SK-N-SH (cell line): ENCODE measurements around the gene TNPO1. TPM values are rescaled to one million over a fixed set of nuclear protein-coding genes. Genes with fewer than 3 reads are reported as not detected.

Experiments used
- CTCF ChIA-PET: fragments of 300-600, 350-600 bp; formaldehyde crosslinking; extraction: SDS; loops from one replicate; lab custom pipeline; 2021; lab: Yijun Ruan, JAX
- POLR2A ChIA-PET: fragments of 350-600 bp; sonication (Branson Sonifier 250); formaldehyde crosslinking; extraction: SDS; loops from one replicate; lab custom pipeline; 2020; ENCODE audit warnings: antibody characterized with exemption, inconsistent platforms; lab: Yijun Ruan, JAX
- DNase-seq: peaks from one replicate; pipeline ENCODE4 v3.0.0; 2012
- H2AFZ ChIP-seq: fragments of 200-600 bp; sonication (generic); 2 replicates; pipeline ENCODE4 v1.8.1; 2016; ENCODE audit warnings: antibody characterized with exemption, mild to moderate bottlenecking, low read depth
- H3F3A ChIP-seq: fragments of 200-600 bp; sonication (generic); replicated peaks from 2 replicates; pipeline ENCODE3; 2016; ENCODE audit warnings: antibody characterized with exemption, mild to moderate bottlenecking; ENCODE audit not compliant: insufficient read depth
- H3K27ac ChIP-seq, 2 experiments: fragments of 200-500 bp in 1 of 2; fragments of 200-600 bp in 1 of 2; sonication (Bioruptor generic) in 1 of 2; sonication (generic), shearing (Covaris generic) in 1 of 2; 2 replicates each; pipeline versions ENCODE4 v1.5.1 to v1.6.1; 2014 to 2016; ENCODE audit warnings: low read depth in 2 of 2, inconsistent platforms in 1 of 2, low read length in 1 of 2, mild to moderate bottlenecking in 1 of 2, mixed read lengths in 1 of 2
- H3K27me3 ChIP-seq: fragments of 200-600 bp; sonication (generic), shearing (Covaris generic); 2 replicates; pipeline ENCODE4 v1.6.1; 2016; ENCODE audit warnings: mixed run types; ENCODE audit not compliant: insufficient read depth
- H3K36me3 ChIP-seq, 2 experiments: fragments of 200-500 bp in 1 of 2; fragments of 200-600 bp in 1 of 2; sonication (Bioruptor generic) in 1 of 2; sonication (generic) in 1 of 2; replicated peaks in 1 of 2; 2 replicates each; pipeline versions ENCODE3 to v1.5.1; 2014 to 2016; ENCODE audit warnings: low read length in 1 of 2, mild to moderate bottlenecking in 1 of 2; ENCODE audit not compliant: insufficient read depth in 2 of 2, control insufficient read depth in 1 of 2
- H3K4me1 ChIP-seq, 2 experiments: fragments of 200-500 bp in 1 of 2; fragments of 200-600 bp in 1 of 2; sonication (Bioruptor generic) in 1 of 2; sonication (generic), shearing (Covaris generic) in 1 of 2; 2 replicates each; pipeline versions ENCODE4 v1.5.1 to v1.6.1; 2014 to 2016; ENCODE audit warnings: low read depth in 1 of 2, low read length in 1 of 2, mixed run types in 1 of 2; ENCODE audit not compliant: insufficient read depth in 2 of 2, control insufficient read depth in 1 of 2
- H3K4me2 ChIP-seq: fragments of 200-600 bp; sonication (generic), shearing (Covaris generic); 2 replicates; pipeline ENCODE4 v1.6.1; 2017; ENCODE audit warnings: mixed run types
- H3K4me3 ChIP-seq, 2 experiments: fragments of 200-500 bp in 1 of 2; fragments of 200-600 bp in 1 of 2; sonication (Bioruptor generic) in 1 of 2; sonication (generic), shearing (Covaris generic) in 1 of 2; 2 replicates each; pipeline versions ENCODE4 v1.5.1 to v1.8.1; 2014 to 2016; ENCODE audit warnings: low read depth in 2 of 2, inconsistent platforms in 1 of 2, low read length in 1 of 2, mild to moderate bottlenecking in 1 of 2, mixed read lengths in 1 of 2, moderate library complexity in 1 of 2
- H3K79me2 ChIP-seq: fragments of 200-600 bp; sonication (generic); 2 replicates; pipeline ENCODE4 v1.8.1; 2017; ENCODE audit warnings: mild to moderate bottlenecking; ENCODE audit not compliant: insufficient read depth
- H3K9ac ChIP-seq: fragments of 200-600 bp; sonication (generic); 2 replicates; pipeline ENCODE4 v1.6.1; 2017; ENCODE audit warnings: mixed run types
- H3K9me2 ChIP-seq: fragments of 200-600 bp; sonication (generic); 2 replicates; pipeline ENCODE4 v1.6.1; 2017; ENCODE audit warnings: mixed run types
- H3K9me3 ChIP-seq: fragments of 200-600 bp; sonication (generic); 2 replicates; pipeline ENCODE4 v1.6.1; 2017; ENCODE audit warnings: mixed run types, mild to moderate bottlenecking, moderate library complexity
- H4K20me1 ChIP-seq: fragments of 200-600 bp; sonication (generic); 2 replicates; pipeline ENCODE4 v1.6.1; 2017; ENCODE audit warnings: mild to moderate bottlenecking, mixed run types; ENCODE audit not compliant: insufficient read depth
- EP300 ChIP-seq, 2 experiments: IDR thresholded peaks; 2 replicates each; pipeline versions ENCODE4 v1.4.0 to v1.6.1; 2012; ENCODE audit warnings: borderline replicate concordance in 1 of 2, low read depth in 1 of 2, low read length in 1 of 2
- EZH2phosphoT487 ChIP-seq: fragments of 200-600 bp; sonication (generic); IDR thresholded peaks from 2 replicates; pipeline ENCODE4 v1.6.1; 2017; ENCODE audit warnings: low read depth, mixed run types, mild to moderate bottlenecking, antibody characterized with exemption, moderate library complexity, borderline replicate concordance
- FOSL2 ChIP-seq: IDR thresholded peaks from 2 replicates; pipeline ENCODE4 v1.4.0; 2012; ENCODE audit warnings: low read depth, mild to moderate bottlenecking, moderate library complexity, borderline replicate concordance
- FOXJ3 ChIP-seq: sonication (generic); formaldehyde crosslinking; IDR thresholded peaks from 2 replicates; pipeline ENCODE4 v1.5.1; 2020; ENCODE audit warnings: mild to moderate bottlenecking, missing genetic modification reagents
- GABPA ChIP-seq: IDR thresholded peaks from 2 replicates; pipeline ENCODE4 v1.4.0; 2012; ENCODE audit warnings: low read depth, mild to moderate bottlenecking
- IRF3 ChIP-seq: fragments of 150-350 bp; IDR thresholded peaks from 2 replicates; pipeline ENCODE4 v1.6.1; 2016; ENCODE audit warnings: mild to moderate bottlenecking, low read depth, low read length
- JUND ChIP-seq: IDR thresholded peaks from 2 replicates; pipeline ENCODE4 v1.4.0; 2012
- MEF2A ChIP-seq: IDR thresholded peaks from 2 replicates; pipeline ENCODE4 v1.4.0; 2012; ENCODE audit warnings: low read depth, borderline replicate concordance
- NFIC ChIP-seq: IDR thresholded peaks from 2 replicates; pipeline ENCODE4 v1.4.0; 2012; ENCODE audit warnings: borderline replicate concordance
- PBX3 ChIP-seq: IDR thresholded peaks from 2 replicates; pipeline ENCODE4; 2012
- POLR2AphosphoS5 ChIP-seq: IDR thresholded peaks from 2 replicates; pipeline ENCODE4 v1.6.1; 2012; ENCODE audit warnings: low read depth, low read length
- RAD21 ChIP-seq: IDR thresholded peaks from 2 replicates; pipeline ENCODE4 v1.6.1; 2012; ENCODE audit warnings: mild to moderate bottlenecking, low read length
- RCOR1 ChIP-seq: fragments of 150-350 bp; IDR thresholded peaks from 2 replicates; pipeline ENCODE4 v1.6.1; 2017; ENCODE audit warnings: antibody characterized with exemption, low read length
- REST ChIP-seq: IDR thresholded peaks from 2 replicates; pipeline ENCODE4 v1.6.1; 2012; ENCODE audit warnings: mild to moderate bottlenecking, low read depth, low read length, moderate library complexity
- RFX5 ChIP-seq: IDR thresholded peaks from 2 replicates; pipeline ENCODE4 v1.6.1; 2012; ENCODE audit warnings: mild to moderate bottlenecking, improper control_type of control experiment, low read length
- SMC3 ChIP-seq: IDR thresholded peaks from 2 replicates; pipeline ENCODE4 v1.6.1; 2012; ENCODE audit warnings: low read depth, low read length, improper control_type of control experiment
- TCF12 ChIP-seq: IDR thresholded peaks from 2 replicates; pipeline ENCODE4 v1.4.0; 2012
- TEAD4 ChIP-seq: IDR thresholded peaks from 2 replicates; pipeline ENCODE4 v1.4.0; 2012; ENCODE audit warnings: mild to moderate bottlenecking, borderline replicate concordance; ENCODE audit not compliant: insufficient read depth
- USF1 ChIP-seq: IDR thresholded peaks from 2 replicates; pipeline ENCODE4 v1.4.0; 2012; ENCODE audit warnings: low read depth, borderline replicate concordance
- YY1 ChIP-seq: IDR thresholded peaks from 2 replicates; pipeline ENCODE4 v1.4.0; 2012; ENCODE audit warnings: low read depth, mild to moderate bottlenecking
- WGBS: methylation state at CpG from one replicate; pipeline ENCODE4 v1.1.6; 2017; ENCODE audit warnings: low lambda C conversion rate; 5-methylcytosine and 5-hydroxymethylcytosine counted together
- polyA plus RNA-seq, 3 experiments: library from polyadenylated mRNA; depleted of rRNA; stranded (reverse); fragments of >200 nt; gene quantifications; 2 replicates each; pipeline ENCODE4 v1.2.3, GENCODE V29; 2012

The TNPO1 gene
- polyA plus RNA-seq, 1 of the 3 experiments (the other 2 are of a cell fraction) = 19.9 TPM

- TF ChIP-seq REST (no peak), USF1 (no peak), YY1 (no peak), RCOR1 (no peak), EZH2phosphoT487 (no peak), TCF12 (no peak), FOXJ3 (CRISPR knock-in tag) (no peak), FOSL2 (no peak)
Measured at GRCh38 chr5:72850113-72850512, 33.7 kb downstream of the TNPO1 start (continued).

- Histone ChIP-seq H3F3A (no peaks in the 10 kb centered on the region), H3K4me1 (peaks cover 8 to 30% of the 10 kb centered on the region in 2 experiments; a peak in 3 of 4 replicates), H2AFZ (no peak overlapping the region), H3K9me2 (no peaks in the 10 kb centered on the region), H3K9ac (no peak overlapping the region), H3K4me3 (no peak overlapping the region), H4K20me1 (peaks cover 81% of the 10 kb centered on the region), H3K9me3 (no peaks in the 10 kb centered on the region), H3K4me2 (no peak overlapping the region), H3K36me3 (peaks cover 57 to 78% of the 10 kb centered on the region in 2 experiments), H3K79me2 (peaks cover 97% of the 10 kb centered on the region), H3K27me3 (no peaks in the 10 kb centered on the region), H3K27ac (no peak overlapping the region; a peak in 1 of 4 replicates)
- TF ChIP-seq RAD21 = no peak
- TF ChIP-seq RFX5 = no peak
- no peak for TF ChIP-seq EZH2phosphoT487
- ChIA-PET POLR2A (no interaction called here), CTCF (interaction anchor here (1.0 kb wide), 1 partner anchor 486 kb away, joined by 3 read pairs; no protein-coding TSS in a partner anchor)
- 85% methylated on average over 4 of the region's 4 CpGs for WGBS
- no peak for DNase-seq
Measured at GRCh38 chr5:72852356-72852755, 35.9 kb downstream of the TNPO1 start.

- no peaks in the 10 kb centered on the region for H3F3A ChIP-seq
- H3K9me3 ChIP-seq = no peaks in the 10 kb centered on the region
- H3K27ac ChIP-seq = no peak overlapping the region
- H3K9ac ChIP-seq = no peak overlapping the region
- ChIA-PET POLR2A (interaction anchor here (0.6 kb wide), 1 partner anchor 455 kb away, joined by 3 read pairs; no protein-coding TSS in a partner anchor), CTCF (interaction anchor here (1.0 to 1.6 kb wide), 2 partner anchors 10 to 488 kb away, joined by 3 to 4 read pairs; no protein-coding TSS in a partner anchor)
- no peaks in the 10 kb centered on the region for H3K9me2 ChIP-seq
- H4K20me1 ChIP-seq = peaks cover 80% of the 10 kb centered on the region
- H3K4me1 ChIP-seq = peaks cover 5 to 26% of the 10 kb centered on the region in 2 experiments; a peak in 3 of 4 replicates
- no peaks in the 10 kb centered on the region for H3K27me3 ChIP-seq
- no peak overlapping the region for H3K4me2 ChIP-seq
- no peak overlapping the region for H3K4me3 ChIP-seq
- peaks cover 100% of the 10 kb centered on the region for H3K79me2 ChIP-seq
- peaks cover 66 to 90% of the 10 kb centered on the region in 2 experiments for H3K36me3 ChIP-seq
- H2AFZ ChIP-seq = no peak overlapping the region
- no peak for DNase-seq
- 86% methylated on average over 3 of the region's 3 CpGs for WGBS
- no peak for TF ChIP-seq EP300 (IDR thresholded peaks at IDR 0.05; ENCODE audit: borderline replicate concordance in 1 of 2, low read depth in 1 of 2, low read length in 1 of 2)
- no peak for TF ChIP-seq SMC3
- no peak for TF ChIP-seq GABPA
- TF ChIP-seq RAD21 = no peak
- no peak for TF ChIP-seq IRF3
- no peak for TF ChIP-seq JUND
- no peak for TF ChIP-seq TCF12
- TF ChIP-seq MEF2A = no peak
- no peak for TF ChIP-seq FOSL2
- no peak for TF ChIP-seq POLR2AphosphoS5
- TF ChIP-seq PBX3 = no peak
- TF ChIP-seq YY1 = no peak
- no peak for TF ChIP-seq RFX5
- no peak for TF ChIP-seq TEAD4
- TF ChIP-seq NFIC = no peak
- no peak for TF ChIP-seq EZH2phosphoT487
Measured at GRCh38 chr5:72854419-72854818, 38.0 kb downstream of the TNPO1 start.
